WERI-Rb-1 (cell line): Measurements from ENCODE around the gene ABLIM3.

ENCODE experiments used
- DNase-seq: peaks from one replicate; pipeline ENCODE4 v3.0.0-alpha.2; 2020
- H3K27ac ChIP-seq: fragments of 250-450 bp; sonication (Bioruptor Pico); 2 replicates; pipeline ENCODE4 v1.5.1; 2020; ENCODE audit warnings: mild to moderate bottlenecking, moderate library complexity
- H3K27me3 ChIP-seq: fragments of 250-450 bp; sonication (Bioruptor Pico); 2 replicates; pipeline ENCODE4 v1.5.1; 2021; ENCODE audit warnings: mild to moderate bottlenecking, low read depth, moderate library complexity; ENCODE audit not compliant: insufficient read depth, severe bottlenecking
- H3K36me3 ChIP-seq: fragments of 250-450 bp; sonication (Bioruptor Pico); 2 replicates; pipeline ENCODE4 v1.5.1; 2020; ENCODE audit warnings: mild to moderate bottlenecking, moderate library complexity
- H3K4me3 ChIP-seq: 2 replicates; pipeline ENCODE4 v1.5.1; 2011; ENCODE audit warnings: low read depth, mild to moderate bottlenecking, control low read depth, low read length
- H3K9me3 ChIP-seq: fragments of 250-450 bp; sonication (Bioruptor Pico); 2 replicates; pipeline ENCODE4 v1.5.1; 2021; ENCODE audit warnings: mild to moderate bottlenecking, moderate library complexity; ENCODE audit not compliant: severe bottlenecking
- CTCF ChIP-seq: IDR thresholded peaks from 2 replicates; pipeline ENCODE4 v1.5.1; 2011; ENCODE audit warnings: low read depth, mild to moderate bottlenecking, control low read depth, inconsistent platforms, low read length

ABLIM3 gene

DNA sequence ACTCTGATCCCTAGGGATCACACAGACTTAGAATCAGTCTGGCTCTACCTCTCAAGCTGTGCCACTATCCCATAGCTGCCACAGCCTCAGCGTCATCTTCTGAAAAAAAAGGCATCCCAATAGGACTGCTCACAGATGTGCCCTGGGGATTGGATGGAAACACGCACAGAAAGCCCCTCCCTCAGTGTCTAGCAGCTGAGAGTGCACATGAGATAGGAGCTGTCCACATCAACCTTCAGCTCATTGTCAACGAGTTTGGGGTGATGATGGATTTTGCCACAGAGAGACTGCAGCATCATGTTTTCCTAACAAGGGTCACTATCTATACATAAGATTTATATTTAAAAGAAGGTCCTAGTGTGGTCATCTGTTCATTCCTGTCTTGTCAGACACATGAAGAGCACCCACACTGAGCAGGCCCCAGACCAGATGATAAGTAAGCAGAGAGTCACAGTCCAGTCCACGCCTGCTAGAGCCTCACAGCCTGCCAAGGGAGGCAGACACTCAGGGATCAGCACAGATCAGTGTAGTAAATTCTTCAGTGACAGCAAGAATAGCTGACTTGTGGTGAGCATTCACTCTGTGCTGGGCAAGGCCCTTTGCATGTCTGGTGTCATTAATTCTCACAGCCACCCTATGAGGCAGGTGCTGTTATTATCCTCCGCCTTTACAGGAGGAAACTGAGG lies 156.2 kb downstream of the ABLIM3 start:
- no peak overlapping the region for H3K27ac ChIP-seq
- no peak for TF ChIP-seq CTCF
- H3K27me3 ChIP-seq = peaks cover 8% of the 10 kb centered on the region
- DNase-seq = no peak
- no peaks in the 10 kb centered on the region for H3K9me3 ChIP-seq
- no peaks in the 10 kb centered on the region for H3K36me3 ChIP-seq
- H3K4me3 ChIP-seq = no peak overlapping the region

- Histone ChIP-seq H3K4me3 (no peak overlapping the region), H3K36me3 (no peaks in the 10 kb centered on the region), H3K9me3 (no peaks in the 10 kb centered on the region), H3K27ac (no peak overlapping the region), H3K27me3 (peaks cover 8% of the 10 kb centered on the region)
- TF ChIP-seq CTCF = no peak
- DNase-seq = no peak
These were observed 156.9 kb downstream of the ABLIM3 start for GRCh38 chr5:149298163-149298562.

DNA sequence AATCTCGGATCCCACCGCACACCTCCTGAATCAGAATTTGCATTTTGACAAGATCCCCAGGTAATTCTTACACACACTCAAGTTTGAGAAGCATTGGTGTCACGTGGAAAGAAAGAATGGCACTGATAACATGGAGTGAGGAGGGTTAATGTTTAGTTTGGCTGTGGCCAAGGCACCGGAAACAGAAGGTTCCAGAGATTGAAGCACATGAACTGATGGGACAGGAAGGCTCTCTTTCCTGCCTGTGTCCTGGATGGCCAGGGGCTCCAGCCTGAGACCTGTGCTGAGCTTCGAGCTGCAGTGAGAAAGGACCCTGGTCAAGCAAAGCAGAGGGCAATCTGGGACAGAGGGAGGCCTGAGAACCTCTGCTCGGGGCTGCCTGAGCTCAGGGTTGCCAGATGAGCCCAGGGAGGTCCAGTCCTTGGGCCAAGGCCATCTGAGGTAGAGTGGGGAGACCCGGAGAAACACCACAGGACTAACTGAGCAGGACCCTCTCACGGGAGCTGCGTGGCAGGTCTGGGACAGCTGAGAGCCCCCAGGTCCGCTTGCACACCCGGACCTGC lies 157.6 kb downstream of the ABLIM3 start:
- Histone ChIP-seq H3K27ac (no peak overlapping the region), H3K36me3 (no peaks in the 10 kb centered on the region), H3K27me3 (peaks cover 8% of the 10 kb centered on the region), H3K4me3 (no peak overlapping the region), H3K9me3 (no peaks in the 10 kb centered on the region)
- DNase-seq = no peak
- no peak for TF ChIP-seq CTCF

GRCh38 chr5:149299451-149300054 lies 158.3 kb downstream of the ABLIM3 start:
- Histone ChIP-seq H3K27me3 (peaks cover 8% of the 10 kb centered on the region), H3K36me3 (no peaks in the 10 kb centered on the region), H3K4me3 (no peak overlapping the region), H3K27ac (no peak overlapping the region), H3K9me3 (no peaks in the 10 kb centered on the region)
- TF ChIP-seq CTCF = no peak
- DNase-seq = no peak

- TF ChIP-seq CTCF = no peak
- H3K4me3 ChIP-seq = no peak overlapping the region
- no peaks in the 10 kb centered on the region for H3K36me3 ChIP-seq
- H3K27me3 ChIP-seq = peaks cover 2% of the 10 kb centered on the region
- H3K9me3 ChIP-seq = no peaks in the 10 kb centered on the region
- H3K27ac ChIP-seq = no peak overlapping the region
- no peak for DNase-seq
These were observed 159.1 kb downstream of the ABLIM3 start for GRCh38 chr5:149300441-149300840.
